GM12891 (cell line): Measurements from ENCODE around the gene SLC2A4RG.

Experiments used
- DNase-seq: peaks from one replicate; pipeline ENCODE4 v3.0.0; 2011; ENCODE audit warnings: low spot score; ENCODE audit not compliant: insufficient read length
- FAIRE-seq: peaks from 2 replicates; lab custom pipeline; 2011; peaks lifted over from hg19 to GRCh38; lab: Jason Lieb, UNC
- PAX5 ChIP-seq: IDR thresholded peaks from 2 replicates; pipeline ENCODE4 v1.6.1; 2011; ENCODE audit warnings: low read length, moderate library complexity, mild to moderate bottlenecking; ENCODE audit not compliant: insufficient read depth, severe bottlenecking
- POLR2A ChIP-seq: IDR thresholded peaks from 2 replicates; pipeline ENCODE4 v1.6.1; 2011; ENCODE audit warnings: low read depth, low read length, control low read depth
- POLR2AphosphoS5 ChIP-seq: IDR thresholded peaks from 2 replicates; pipeline ENCODE4 v1.6.1; 2011; ENCODE audit warnings: low read depth, low read length, control low read depth
- POU2F2 ChIP-seq: IDR thresholded peaks from 2 replicates; pipeline ENCODE4 v1.6.1; 2011; ENCODE audit warnings: low read depth, mild to moderate bottlenecking, control low read depth, low read length, moderate library complexity
- SPI1 ChIP-seq: IDR thresholded peaks from 2 replicates; pipeline ENCODE4 v1.6.1; 2011; ENCODE audit warnings: low read depth, low read length, control low read depth
- TAF1 ChIP-seq: IDR thresholded peaks from 2 replicates; pipeline ENCODE4 v1.6.1; 2011; ENCODE audit warnings: low read depth, low read length, control low read depth

Gene SLC2A4RG

GRCh38 chr20:63748934-63749270, 9.3 kb downstream of the SLC2A4RG start:
- FAIRE-seq: no peak

GRCh38 chr20:63749597-63750508, 10.3 kb downstream of the SLC2A4RG start:
- no peak for FAIRE-seq
- no peak for DNase-seq
- TF ChIP-seq POU2F2 (no peak), PAX5 (no peak), SPI1 (no peak), POLR2A (no peak), POLR2AphosphoS5 (no peak), TAF1 (no peak)

More at GRCh38 chr20:63748934-63749270, 9.3 kb downstream of the SLC2A4RG start:
- TF ChIP-seq SPI1 (no peak), POLR2A (no peak), POLR2AphosphoS5 (no peak), POU2F2 (no peak), PAX5 (no peak), TAF1 (no peak)
- DNase-seq: no peak

GRCh38 chr20:63750807-63751470, 11.4 kb downstream of the SLC2A4RG start:
- FAIRE-seq (no peak), DNase-seq (no peak)
- TF ChIP-seq POLR2A (no peak), POU2F2 (no peak), PAX5 (no peak), POLR2AphosphoS5 (no peak), TAF1 (no peak), SPI1 (no peak)

- no peak for FAIRE-seq
- peak; percentile 35 for DNase-seq
- TF ChIP-seq POU2F2: no peak
- TF ChIP-seq SPI1: no peak
- TF ChIP-seq TAF1: no peak
- TF ChIP-seq POLR2A: no peak
- no peak for TF ChIP-seq PAX5
- TF ChIP-seq POLR2AphosphoS5: no peak
These were observed 12.1 kb downstream of the SLC2A4RG start for GRCh38 chr20:63751471-63752271.

GRCh38 chr20:63752411-63753101, 13.0 kb downstream of the SLC2A4RG start:
- FAIRE-seq (no peak), DNase-seq (peak; percentile 13)
- no peak for TF ChIP-seq POLR2AphosphoS5
- no peak for TF ChIP-seq TAF1
- no peak for TF ChIP-seq POU2F2
- TF ChIP-seq POLR2A: no peak
- no peak for TF ChIP-seq SPI1
- no peak for TF ChIP-seq PAX5

- DNase-seq (no peak), FAIRE-seq (no peak)
- TF ChIP-seq SPI1 (no peak), POLR2A (no peak), PAX5 (no peak)
These were observed 13.8 kb downstream of the SLC2A4RG start for GRCh38 chr20:63753381-63753780.

GRCh38 chr20:63754008-63754407, 14.4 kb downstream of the SLC2A4RG start:
- TF ChIP-seq POLR2A (no peak), POU2F2 (no peak), TAF1 (no peak), PAX5 (no peak), POLR2AphosphoS5 (no peak), SPI1 (no peak)
- DNase-seq (no peak), FAIRE-seq (no peak)

- TF ChIP-seq SPI1: no peak
- TF ChIP-seq PAX5: no peak
- no peak for TF ChIP-seq POU2F2
- no peak for TF ChIP-seq POLR2A
- TF ChIP-seq POLR2AphosphoS5: no peak
- no peak for TF ChIP-seq TAF1
- DNase-seq (no peak), FAIRE-seq (no peak)
These were observed 16.5 kb downstream of the SLC2A4RG start for GRCh38 chr20:63755933-63756647.

- DNase-seq: no peak
- TF ChIP-seq POLR2A (no peak), POU2F2 (no peak), TAF1 (no peak), SPI1 (no peak), POLR2AphosphoS5 (no peak), PAX5 (no peak)
- peak; percentile 23 for FAIRE-seq
These were observed 17.0 kb downstream of the SLC2A4RG start for GRCh38 chr20:63756648-63756991.
